WTC11 (cell line): ENCODE measurements around the gene GDI1. TPM values are rescaled to one million over a fixed set of nuclear protein-coding genes. Genes with fewer than 3 reads are reported as not detected.

Experiments used
- ATAC-seq: fragments of 200-7000 bp; cut with Tn5 transposase; 2 replicates; pipeline ENCODE4 v1.10.0; 2021; ENCODE audit warnings: mild to moderate bottlenecking, moderate library complexity
- CTCF ChIA-PET: fragments of 300-600 bp; sonication (Branson Sonifier 250); formaldehyde crosslinking; loops from one replicate; lab custom pipeline; 2021; ENCODE audit warnings: antibody characterized with exemption; lab: Charles Lee
- POLR2A ChIA-PET: fragments of 350-600 bp; sonication (Branson Sonifier 250); formaldehyde crosslinking; loops from one replicate; lab custom pipeline; 2021; ENCODE audit warnings: antibody characterized with exemption; lab: Charles Lee
- DNase-seq: peaks from one replicate; pipeline ENCODE4 v3.0.0; 2021; ENCODE audit warnings: low spot score
- H3K27ac Mint-ChIP-seq: 2 replicates; pipeline ENCODE4 v1.8.0; 2021; ENCODE audit warnings: mixed read lengths
- H3K27me3 Mint-ChIP-seq: 2 replicates; pipeline ENCODE4 v1.8.0; 2021; ENCODE audit warnings: low read depth, mild to moderate bottlenecking, moderate library complexity, mixed read lengths
- H3K36me3 Mint-ChIP-seq: 2 replicates; pipeline ENCODE4 v1.8.0; 2021; ENCODE audit warnings: mixed read lengths
- H3K4me1 Mint-ChIP-seq: 2 replicates; pipeline ENCODE4 v1.8.0; 2022; ENCODE audit warnings: mixed read lengths
- H3K4me3 Mint-ChIP-seq: 2 replicates; pipeline ENCODE4 v1.8.0; 2021; ENCODE audit warnings: mild to moderate bottlenecking, moderate library complexity, mixed read lengths
- H3K9me3 Mint-ChIP-seq: 2 replicates; pipeline ENCODE4 v1.8.0; 2021; ENCODE audit warnings: mixed read lengths
- ARID4B ChIP-seq: sonication (generic); formaldehyde crosslinking; IDR thresholded peaks from 2 replicates; pipeline ENCODE4 v1.8.0; 2023; ENCODE audit warnings: missing genetic modification reagents, mild to moderate bottlenecking, borderline replicate concordance
- ATF3 ChIP-seq: sonication (generic); formaldehyde crosslinking; conservative IDR thresholded peaks from 2 replicates; pipeline ENCODE4 v1.8.1; 2022; ENCODE audit warnings: mild to moderate bottlenecking, missing genetic modification reagents
- CBFB ChIP-seq: sonication (generic); formaldehyde crosslinking; IDR thresholded peaks from 2 replicates; pipeline ENCODE4 v1.8.1; 2022; ENCODE audit warnings: mild to moderate bottlenecking, low read depth, missing genetic modification reagents
- EMX1 ChIP-seq: fragments of 250-450 bp; sonication (Bioruptor Pico); IDR thresholded peaks from 2 replicates; pipeline ENCODE4 v1.8.0; 2021; ENCODE audit warnings: mild to moderate bottlenecking
- HMGXB4 ChIP-seq: sonication (generic); formaldehyde crosslinking; IDR thresholded peaks from 2 replicates; pipeline ENCODE4 v1.8.1; 2023; ENCODE audit warnings: mild to moderate bottlenecking, moderate library complexity, missing genetic modification reagents
- KAT7 ChIP-seq: sonication (generic); formaldehyde crosslinking; IDR thresholded peaks from 2 replicates; pipeline ENCODE4 v1.8.1; 2023; ENCODE audit warnings: missing genetic modification reagents, mild to moderate bottlenecking, borderline replicate concordance
- PRDM15 ChIP-seq: sonication (generic); formaldehyde crosslinking; IDR thresholded peaks from 2 replicates; pipeline ENCODE4 v1.8.0; 2022; ENCODE audit warnings: missing genetic modification reagents
- RELA ChIP-seq: sonication (generic); formaldehyde crosslinking; IDR thresholded peaks from 2 replicates; pipeline ENCODE4 v1.8.1; 2022; ENCODE audit warnings: missing genetic modification reagents, mild to moderate bottlenecking, borderline replicate concordance
- SMAD3 ChIP-seq: sonication (generic); formaldehyde crosslinking; IDR thresholded peaks from 2 replicates; pipeline ENCODE4 v1.8.0; 2022; ENCODE audit warnings: missing genetic modification reagents, mild to moderate bottlenecking, borderline replicate concordance
- TCF7 ChIP-seq: sonication (generic); formaldehyde crosslinking; IDR thresholded peaks from 2 replicates; pipeline ENCODE4 v1.8.0; 2022; ENCODE audit warnings: mild to moderate bottlenecking, low read depth, missing genetic modification reagents, moderate library complexity
- ZNF219 ChIP-seq: sonication (generic); formaldehyde crosslinking; IDR thresholded peaks from 2 replicates; pipeline ENCODE4 v1.8.0; 2023; ENCODE audit warnings: missing genetic modification reagents, mild to moderate bottlenecking, borderline replicate concordance
- ZNF532 ChIP-seq: fragments of 250-450 bp; sonication (Bioruptor Pico); IDR thresholded peaks from 2 replicates; pipeline ENCODE4 v1.9.0; 2021; ENCODE audit warnings: mild to moderate bottlenecking, borderline replicate concordance
- total RNA-seq: library from RNA; stranded (reverse); gene quantifications from 3 replicates; pipeline ENCODE4 v1.2.3, GENCODE V29; 2021

GDI1 gene
- total RNA-seq, 1 experiment from 2014 or later, result 108 TPM

GRCh38 chrX:154481195-154481594 is 44.2 kb downstream of the GDI1 start (continued):
- TF ChIP-seq ARID4B (CRISPR knock-in tag) (no peak), RELA (no peak), TCF7 (CRISPR knock-in tag) (no peak), HMGXB4 (CRISPR knock-in tag) (no peak), SMAD3 (no peak), KAT7 (CRISPR knock-in tag) (no peak), EMX1 (no peak), ATF3 (CRISPR knock-in tag) (no peak), ZNF219 (CRISPR knock-in tag) (no peak)

- CTCF ChIA-PET, result interaction anchor here (0.6 to 0.9 kb wide), 2 partner anchors 45 to 57 kb away, joined by 4 to 6 read pairs; no protein-coding TSS in a partner anchor
- peaks cover 3% of the 10 kb centered on the region; the same call in 1 of the 2 replicates for H3K4me1 Mint-ChIP-seq
- H3K36me3 Mint-ChIP-seq, result no peaks in the 10 kb centered on the region
- no peak overlapping the region for H3K4me3 Mint-ChIP-seq
- DNase-seq, result no peak
- no peak for ATAC-seq
- H3K27me3 Mint-ChIP-seq, result no peaks in the 10 kb centered on the region
- H3K27ac Mint-ChIP-seq, result peak overlapping the region; percentile 40; the same call in 1 of the 2 replicates
- POLR2A ChIA-PET, result no interaction called here
- TF ChIP-seq CBFB (no peak), PRDM15 (CRISPR knock-in tag) (peak; percentile 42; the same call in 1 of the 2 replicates), ZNF532 (CRISPR knock-in tag) (no peak)
- no peaks in the 10 kb centered on the region for H3K9me3 Mint-ChIP-seq
Observed at GRCh38 chrX:154481911-154482601, 45.1 kb downstream of the GDI1 start.
